ENCODE data around the gene GNL1. TPM values are rescaled to one million over a fixed set of nuclear protein-coding genes. Genes with fewer than 3 reads are reported as not detected.
A peak's percentile ranks its signal among the peaks of the same experiment; 100 is the strongest.

The GNL1 gene
- total and polyA plus RNA-seq, 9 of the 15 experiments (the other 6 are each of a cell fraction or from before 2014, with no cell fraction given): 0.73 to 112 (median 58.0) TPM

GRCh38 chr6:30554962-30555815, 1.1 kb downstream of the GNL1 start (continued):
- TF ChIP-seq GABPB1 (CRISPR knock-in tag; IDR thresholded peaks at IDR 0.05) (no peak), ARID2 (IDR thresholded peaks at IDR 0.05) (no peak), CTCFL (IDR thresholded peaks at IDR 0.05; ENCODE audit: borderline replicate concordance, insufficient read depth, low read depth, low read length, poor library complexity, severe bottlenecking) (no peak), ZNF707 (CRISPR knock-in tag; conservative IDR thresholded peaks at IDR 0.05) (no peak), COPS2 (conservative IDR thresholded peaks at IDR 0.05) (no peak), HNRNPL (IDR thresholded peaks at IDR 0.05; ENCODE audit: low read depth, low read length) (no peak), JUNB (CRISPR knock-in tag; conservative IDR thresholded peaks at IDR 0.05) (no peak), PKNOX1 (IDR thresholded peaks at IDR 0.05) (no peak), GTF2A2 (tag; IDR thresholded peaks at IDR 0.05) (no peak), ZNF398 (CRISPR knock-in tag; IDR thresholded peaks at IDR 0.05) (no peak), ATF3 (IDR thresholded peaks at IDR 0.05) (no peak), ATF3 (CRISPR knock-in tag; conservative IDR thresholded peaks at IDR 0.05) (0 out of 2 replicates have a peak, but pooled peaks have one; percentile 32), ZFP36 (IDR thresholded peaks at IDR 0.05; ENCODE audit: low read depth, low read length, partially characterized antibody) (no peak), CBX8 (IDR thresholded peaks at IDR 0.05; ENCODE audit: borderline replicate concordance, extremely low read depth, low read depth, low read length, poor library complexity, severe bottlenecking) (no peak), THAP7 (CRISPR knock-in tag; IDR thresholded peaks at IDR 0.05) (no peak), PHB (CRISPR knock-in tag; IDR thresholded peaks at IDR 0.05) (no peak), FOXJ2 (tag; IDR thresholded peaks at IDR 0.05) (no peak), MYNN (IDR thresholded peaks at IDR 0.05) (peak; percentile 50), MYNN (CRISPR knock-in tag; IDR thresholded peaks at IDR 0.05) (no peak), PURB (CRISPR knock-in tag; IDR thresholded peaks at IDR 0.05; ENCODE audit: low read depth) (no peak), FOXK1 (CRISPR knock-in tag; IDR thresholded peaks at IDR 0.05; ENCODE audit: borderline replicate concordance) (peak; percentile 80; the same call in 1 of the 2 replicates), NFIC (IDR thresholded peaks at IDR 0.05) (peak; percentile 55; the same call in 1 of the 2 replicates)

Measured in K562 (cell line).